Caki2 (cell line): ENCODE data around the gene ZC3H11A. TPM values are rescaled to one million over a fixed set of nuclear protein-coding genes. Genes with fewer than 3 reads are reported as not detected.
"Not testable (repeated sequence)": the region's sequence is repeated elsewhere in the genome, so short reads cannot be mapped to it uniquely, and the experiment has no call there.

Experiments
- DNase-seq: peaks from one replicate; pipeline ENCODE4 v3.0.0-alpha.2; 2015; ENCODE audit warnings: low read depth
- in situ Hi-C: cut with HindIII; loops from 2 replicates; pipeline ENCODE4 v1.10.0; 2016; ENCODE audit warnings: low sequenced_read_pairs, low pct_unique_long_range_greater_than_20kb, mixed read lengths
- total RNA-seq: library from RNA; depleted of rRNA; stranded (reverse); fragments of >200 nt; shearing (Covaris generic); gene quantifications from 2 replicates; pipeline ENCODE4 v1.2.3, GENCODE V29; 2014; ENCODE audit warnings: low replicate concordance; rRNA removed

Gene ZC3H11A
- total RNA-seq, 1 experiment from 2014 or later = 34.8 TPM

GRCh38 chr1:203826175-203826574, 30.8 kb downstream of the ZC3H11A start:
- in situ Hi-C loops = no loop called here
- DNase-seq = no peak

GRCh38 chr1:203828002-203828401, 32.6 kb downstream of the ZC3H11A start:
- DNase-seq = no peak
- in situ Hi-C loops = no loop called here

GRCh38 chr1:203828503-203828902, 33.1 kb downstream of the ZC3H11A start:
- in situ Hi-C loops = no loop called here
- no peak for DNase-seq

GRCh38 chr1:203829247-203829646, 33.8 kb downstream of the ZC3H11A start:
- in situ Hi-C loops, DNase-seq: not testable (repeated sequence)

- in situ Hi-C loops = no loop called here
- no peak for DNase-seq
Measured at GRCh38 chr1:203835476-203835875, 40.1 kb downstream of the ZC3H11A start.

GRCh38 chr1:203839081-203839480, 43.7 kb downstream of the ZC3H11A start:
- in situ Hi-C loops = no loop called here
- no peak for DNase-seq

GRCh38 chr1:203840208-203840808, 44.9 kb downstream of the ZC3H11A start:
- in situ Hi-C loops = no loop called here

GRCh38 chr1:203842559-203842876, 47.1 kb downstream of the ZC3H11A start:
- in situ Hi-C loops = no loop called here
- DNase-seq = no peak

More at GRCh38 chr1:203840208-203840808, 44.9 kb downstream of the ZC3H11A start:
- DNase-seq = no peak

GRCh38 chr1:203843435-203843834, 48.0 kb downstream of the ZC3H11A start:
- in situ Hi-C loops = no loop called here

More at GRCh38 chr1:203843435-203843834, 48.0 kb downstream of the ZC3H11A start:
- no peak for DNase-seq

Other genes with a start within 250 kb of the ZC3H11A start
- gene ATP2B4, start 168.8 kb upstream of the ZC3H11A start, total RNA-seq = 2.9 and 6.5 TPM in 2 replicates
- not detected in 2 replicates for gene LAX1, start 30.4 kb upstream of the ZC3H11A start, total RNA-seq
- gene ZBED6, start within 50 bp of the ZC3H11A start, total RNA-seq = 5.3 and 5.5 TPM in 2 replicates
- 165 and 171 TPM in 2 replicates for gene SNRPE, start 66.0 kb downstream of the ZC3H11A start, total RNA-seq